Erythroblast (primary cell): Measurements from ENCODE around the gene AGAP9.
"Not testable (repeated sequence)": the region's sequence is repeated elsewhere in the genome, so short reads cannot be mapped to it uniquely, and the experiment has no call there.

ENCODE experiments used
- GATA1 ChIP-seq: IDR thresholded peaks from 2 replicates; pipeline ENCODE4 v1.6.1; 2011; ENCODE audit warnings: low read depth, mild to moderate bottlenecking, control low read depth, low read length, moderate library complexity
- POLR2A ChIP-seq: IDR thresholded peaks from 2 replicates; pipeline ENCODE4 v1.6.1; 2011; ENCODE audit warnings: mild to moderate bottlenecking, low read length

DNA sequence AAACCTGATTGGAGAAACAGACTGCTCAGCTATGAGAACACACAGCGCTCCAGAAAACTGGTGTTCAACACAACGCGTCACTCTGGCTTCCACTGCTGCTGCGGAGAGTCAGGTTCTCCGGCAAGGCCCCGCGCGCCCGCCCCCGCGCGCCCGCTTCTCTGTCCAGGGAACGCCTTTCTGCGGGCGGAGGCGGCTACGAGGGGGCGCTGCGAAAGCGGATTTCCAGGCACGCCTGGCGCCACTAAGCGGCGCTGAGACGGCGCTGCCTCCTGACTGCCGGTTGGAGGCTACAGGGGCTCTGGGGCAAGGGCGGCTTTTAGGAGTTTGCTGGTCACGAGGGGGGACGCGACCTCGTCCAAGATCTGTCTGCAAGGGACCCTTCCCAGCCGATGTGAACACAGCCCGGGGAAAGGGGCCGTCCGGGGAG, 62.2 kb downstream of the AGAP9 start:
- not testable (repeated sequence) for TF ChIP-seq POLR2A, GATA1
